Neuronal stem cell (in vitro differentiated cells): ENCODE data around the gene HSPB1.
A peak's percentile ranks its signal among the peaks of the same experiment; 100 is the strongest.

Experiments
- DNase-seq: peaks from one replicate; pipeline ENCODE4 v3.0.0-alpha.2; 2013; ENCODE audit warnings: low spot score
- H2AFZ ChIP-seq: one replicate; pipeline ENCODE4 v1.6.1; 2013; ENCODE audit warnings: mild to moderate bottlenecking, low read length, inconsistent platforms
- H2AK5ac ChIP-seq: 2 replicates; pipeline ENCODE4 v1.6.1; 2013; ENCODE audit warnings: low read depth, mild to moderate bottlenecking, inconsistent platforms, low read length, moderate library complexity, mixed read lengths
- H2BK120ac ChIP-seq: 2 replicates; pipeline ENCODE4 v1.6.1; 2013; ENCODE audit warnings: low read depth, mild to moderate bottlenecking, inconsistent platforms, low read length, moderate library complexity, mixed read lengths
- H2BK12ac ChIP-seq: one replicate; pipeline ENCODE4 v1.6.1; 2013; ENCODE audit warnings: low read length, inconsistent platforms
- H2BK15ac ChIP-seq: 2 replicates; pipeline ENCODE4 v1.6.1; 2013; ENCODE audit warnings: mild to moderate bottlenecking, low read length, inconsistent platforms, mixed read lengths
- H2BK5ac ChIP-seq: one replicate; pipeline ENCODE4 v1.6.1; 2013; ENCODE audit warnings: inconsistent platforms, mild to moderate bottlenecking, low read length, moderate library complexity
- H3K14ac ChIP-seq: one replicate; pipeline ENCODE4 v1.6.1; 2013; ENCODE audit warnings: low read length, inconsistent platforms
- H3K18ac ChIP-seq: 2 replicates; pipeline ENCODE4 v1.6.1; 2013; ENCODE audit warnings: low read length, inconsistent platforms
- H3K23ac ChIP-seq: 2 replicates; pipeline ENCODE4 v1.6.1; 2013; ENCODE audit warnings: low read depth, mild to moderate bottlenecking, mixed read lengths, low read length, inconsistent platforms; ENCODE audit not compliant: poor library complexity
- H3K27ac ChIP-seq: replicated peaks from 3 replicates; pipeline ENCODE4 v1.5.1; 2013; ENCODE audit warnings: low read length, inconsistent platforms
- H3K27me3 ChIP-seq, 3 experiments: 2 replicates each; pipeline ENCODE4 v1.6.1; 2013; ENCODE audit warnings: low read length in 3 of 3, mild to moderate bottlenecking in 2 of 3, inconsistent platforms in 1 of 3, low read depth in 1 of 3, mixed read lengths in 1 of 3, moderate library complexity in 1 of 3; ENCODE audit not compliant: control insufficient read depth in 3 of 3, insufficient read depth in 3 of 3
- H3K36me3 ChIP-seq, 2 donors: replicated peaks in 1 of 2; 2 replicates each; pipeline ENCODE4 v1.6.1; 2013; ENCODE audit warnings: low read length in 2 of 2; ENCODE audit not compliant: control insufficient read depth in 2 of 2, insufficient read depth in 2 of 2
- H3K4ac ChIP-seq: 2 replicates; pipeline ENCODE4 v1.6.1; 2013; ENCODE audit warnings: inconsistent platforms, mild to moderate bottlenecking, low read length, moderate library complexity
- H3K4me1 ChIP-seq, 2 donors: 1 replicate in 1 of 2; 2 replicates in 1 of 2; pipeline ENCODE4 v1.6.1; 2013; ENCODE audit warnings: low read length in 2 of 2, low read depth in 1 of 2; ENCODE audit not compliant: control insufficient read depth in 2 of 2, insufficient read depth in 1 of 2
- H3K4me2 ChIP-seq: one replicate; pipeline ENCODE4 v1.6.1; 2013; ENCODE audit warnings: mild to moderate bottlenecking, low read length, inconsistent platforms; ENCODE audit not compliant: insufficient read depth, poor library complexity, severe bottlenecking
- H3K4me3 ChIP-seq, 2 donors: 2 replicates each; pipeline ENCODE4 v1.5.1; 2013; ENCODE audit warnings: low read length in 2 of 2, mild to moderate bottlenecking in 2 of 2, inconsistent platforms in 1 of 2, moderate library complexity in 1 of 2
- H3K79me1 ChIP-seq: one replicate; pipeline ENCODE4 v1.6.1; 2013; ENCODE audit warnings: low read depth, mild to moderate bottlenecking, inconsistent platforms, low read length, moderate library complexity
- H3K9ac ChIP-seq: one replicate; pipeline ENCODE4 v1.6.1; 2013; ENCODE audit warnings: mild to moderate bottlenecking, low read depth, low read length, inconsistent platforms; ENCODE audit not compliant: poor library complexity
- H3K9me3 ChIP-seq, 2 donors: replicated peaks in 1 of 2; 2 replicates each; pipeline versions ENCODE3 to v1.6.1; 2013; ENCODE audit warnings: low read length in 2 of 2, mild to moderate bottlenecking in 2 of 2, inconsistent platforms in 1 of 2, low read depth in 1 of 2, mixed read lengths in 1 of 2, moderate library complexity in 1 of 2; ENCODE audit not compliant: control insufficient read depth in 2 of 2, insufficient read depth in 1 of 2
- H4K8ac ChIP-seq: one replicate; pipeline ENCODE4 v1.6.1; 2013; ENCODE audit warnings: low read depth, mild to moderate bottlenecking, inconsistent platforms, low read length, moderate library complexity
- H4K91ac ChIP-seq: one replicate; pipeline ENCODE4 v1.6.1; 2013; ENCODE audit warnings: low read length, low read depth, mild to moderate bottlenecking, inconsistent platforms; ENCODE audit not compliant: poor library complexity
- WGBS, 2 donors: extraction: QIAGEN DNeasy Blood & Tissue Kit; methylation state at CpG; one replicate each; pipeline ENCODE4 v1.1.7; 2013; ENCODE audit warnings: missing lambda C conversion rate in 2 of 2, mixed read lengths in 1 of 2; ENCODE audit not compliant: insufficient read length in 2 of 2, insufficient replicate concordance in 1 of 2; ENCODE audit errors: extremely low coverage in 2 of 2; 5-methylcytosine and 5-hydroxymethylcytosine counted together

Gene HSPB1

DNA sequence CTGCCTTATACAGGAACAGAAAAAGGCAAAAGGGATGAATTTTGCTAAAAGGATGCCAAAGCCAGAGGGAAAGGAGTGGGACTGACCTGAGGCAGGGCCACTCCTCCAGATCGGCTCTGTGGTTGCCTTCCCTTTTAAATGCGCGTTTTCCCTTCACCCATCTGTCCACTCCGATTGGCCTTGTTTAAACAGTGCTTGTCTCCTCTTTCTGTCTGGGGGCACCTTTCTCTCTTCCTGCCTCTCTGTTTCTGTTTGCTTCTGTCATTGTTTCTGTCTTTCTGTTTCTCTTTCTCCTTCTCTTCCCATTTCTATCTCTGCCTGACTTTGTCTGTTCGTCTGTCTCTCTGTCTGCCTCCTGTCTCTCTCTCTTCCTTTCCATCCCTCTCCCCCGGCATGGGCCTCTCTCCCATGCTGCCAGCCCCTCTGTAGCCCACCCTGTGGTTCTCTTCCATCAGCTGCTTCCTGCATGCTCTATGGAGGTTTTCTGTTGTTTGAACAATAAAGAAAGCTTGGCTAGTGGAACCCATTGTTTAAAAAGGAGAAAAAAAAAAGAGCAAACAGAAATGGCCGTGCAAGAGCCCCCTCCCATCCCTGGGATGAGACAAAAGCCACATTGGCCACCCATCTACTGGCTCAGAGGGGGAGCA lies 29.5 kb upstream of the HSPB1 start:
- DNase-seq: no peak
- no peak overlapping the region for H3K27ac ChIP-seq
- H3K14ac ChIP-seq: no peak overlapping the region
- no peaks in the 10 kb centered on the region for H3K9me3 ChIP-seq
- H3K9ac ChIP-seq: no peak overlapping the region
- no peak overlapping the region for H4K8ac ChIP-seq
- H2BK120ac ChIP-seq: no peak overlapping the region
- WGBS, 2 donors: no CpG with 5 or more reads among the region's 7 CpGs
- no peak overlapping the region for H2BK12ac ChIP-seq
- peaks cover 3 to 48% (median 18%) of the 10 kb centered on the region in 3 experiments for H3K27me3 ChIP-seq
- H3K4me2 ChIP-seq: no peak overlapping the region
- peak overlapping the region; percentile 89 for H2AFZ ChIP-seq
- H3K4ac ChIP-seq: no peak overlapping the region
- no peak overlapping the region for H3K18ac ChIP-seq
- no peak overlapping the region for H2AK5ac ChIP-seq
- no peaks in the 10 kb centered on the region for H3K79me1 ChIP-seq
- H2BK5ac ChIP-seq: no peak overlapping the region
- no peak overlapping the region for H3K23ac ChIP-seq
- H4K91ac ChIP-seq: no peak overlapping the region
- no peak overlapping the region for H2BK15ac ChIP-seq
- no peaks in the 10 kb centered on the region for H3K36me3 ChIP-seq
- no peak overlapping the region for H3K4me3 ChIP-seq
- H3K4me1 ChIP-seq: peaks cover 6 to 12% of the 10 kb centered on the region in 2 donors

DNA sequence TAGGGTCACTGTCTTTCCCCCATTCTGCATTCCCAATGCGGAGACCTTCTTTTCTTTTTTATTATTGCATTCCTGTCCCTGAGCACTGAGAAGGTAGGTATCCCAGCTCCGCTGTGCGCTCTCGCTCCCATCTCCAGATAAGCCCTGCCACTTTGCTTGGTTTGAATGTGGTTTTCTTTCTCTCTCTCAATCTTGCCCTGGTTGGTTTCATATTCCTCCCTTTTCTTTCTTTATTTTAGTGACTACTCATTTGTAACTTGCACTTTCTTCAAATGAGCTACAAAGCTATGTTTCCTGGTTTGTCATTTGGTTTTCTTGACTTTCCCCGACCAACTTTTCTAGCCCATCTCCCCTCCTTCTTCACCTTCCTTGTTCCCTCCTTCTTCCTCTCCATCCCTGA lies 29.0 kb upstream of the HSPB1 start:
- no peak overlapping the region for H3K4ac ChIP-seq
- H2BK12ac ChIP-seq: no peak overlapping the region
- no peak for DNase-seq
- H3K18ac ChIP-seq: no peak overlapping the region
- H3K27ac ChIP-seq: no peak overlapping the region
- no peak overlapping the region for H2BK15ac ChIP-seq
- H3K4me2 ChIP-seq: no peak overlapping the region
- no CpG with 5 or more reads among the region's 5 CpGs for WGBS, 2 donors
- peak overlapping the region; percentile 89 for H2AFZ ChIP-seq
- peaks cover 6 to 12% of the 10 kb centered on the region in 2 donors for H3K4me1 ChIP-seq
- no peak overlapping the region for H3K9ac ChIP-seq
- H3K27me3 ChIP-seq: peaks cover 3 to 46% (median 15%) of the 10 kb centered on the region in 3 experiments
- H4K8ac ChIP-seq: no peak overlapping the region
- no peaks in the 10 kb centered on the region for H3K79me1 ChIP-seq
- no peak overlapping the region for H2BK5ac ChIP-seq
- no peak overlapping the region for H2AK5ac ChIP-seq
- H4K91ac ChIP-seq: no peak overlapping the region
- no peaks in the 10 kb centered on the region for H3K36me3 ChIP-seq
- no peak overlapping the region for H3K23ac ChIP-seq
- no peaks in the 10 kb centered on the region for H3K9me3 ChIP-seq
- no peak overlapping the region for H3K4me3 ChIP-seq
- H2BK120ac ChIP-seq: no peak overlapping the region
- no peak overlapping the region for H3K14ac ChIP-seq

DNA sequence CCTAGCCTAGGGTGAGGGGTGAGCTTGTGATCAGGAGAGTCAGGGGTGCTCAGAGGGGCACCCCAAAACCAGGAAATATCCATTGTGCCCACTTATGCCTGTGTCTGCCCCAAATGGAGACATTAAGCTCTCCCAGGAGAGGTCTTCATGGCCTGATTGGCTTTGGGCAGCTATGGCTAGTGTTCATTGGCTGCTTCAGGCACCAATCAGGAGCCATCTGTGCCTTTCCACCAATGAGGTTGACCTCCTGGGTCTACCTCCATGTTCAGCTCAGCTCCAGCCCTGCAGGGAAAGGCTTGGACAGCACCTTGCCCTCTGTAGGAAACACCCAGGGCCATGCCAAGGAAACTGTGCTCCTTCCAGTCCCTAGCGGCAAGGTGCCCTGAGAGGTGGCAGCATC lies 23.9 kb upstream of the HSPB1 start:
- no peak overlapping the region for H3K4ac ChIP-seq
- no peak overlapping the region for H3K27ac ChIP-seq
- H2BK120ac ChIP-seq: no peak overlapping the region
- no peak overlapping the region for H3K4me2 ChIP-seq
- H3K9ac ChIP-seq: no peak overlapping the region
- DNase-seq: no peak
- H3K18ac ChIP-seq: no peak overlapping the region
- peaks cover under 1 to 3% of the 10 kb centered on the region in 2 donors for H3K4me1 ChIP-seq
- no peak overlapping the region for H3K23ac ChIP-seq
- no CpG with 5 or more reads among the region's 1 CpG for WGBS, 2 donors
- no peak overlapping the region for H2BK12ac ChIP-seq
- peaks cover 10 to 74% (median 47%) of the 10 kb centered on the region in 3 experiments for H3K27me3 ChIP-seq
- H3K9me3 ChIP-seq: no peaks in the 10 kb centered on the region
- no peak overlapping the region for H2BK5ac ChIP-seq
- no peak overlapping the region for H2AFZ ChIP-seq
- H4K8ac ChIP-seq: no peak overlapping the region
- H3K4me3 ChIP-seq: no peak overlapping the region
- no peak overlapping the region for H4K91ac ChIP-seq
- no peak overlapping the region for H2AK5ac ChIP-seq
- no peaks in the 10 kb centered on the region for H3K79me1 ChIP-seq
- no peak overlapping the region for H3K14ac ChIP-seq
- no peak overlapping the region for H2BK15ac ChIP-seq
- no peaks in the 10 kb centered on the region for H3K36me3 ChIP-seq

DNA sequence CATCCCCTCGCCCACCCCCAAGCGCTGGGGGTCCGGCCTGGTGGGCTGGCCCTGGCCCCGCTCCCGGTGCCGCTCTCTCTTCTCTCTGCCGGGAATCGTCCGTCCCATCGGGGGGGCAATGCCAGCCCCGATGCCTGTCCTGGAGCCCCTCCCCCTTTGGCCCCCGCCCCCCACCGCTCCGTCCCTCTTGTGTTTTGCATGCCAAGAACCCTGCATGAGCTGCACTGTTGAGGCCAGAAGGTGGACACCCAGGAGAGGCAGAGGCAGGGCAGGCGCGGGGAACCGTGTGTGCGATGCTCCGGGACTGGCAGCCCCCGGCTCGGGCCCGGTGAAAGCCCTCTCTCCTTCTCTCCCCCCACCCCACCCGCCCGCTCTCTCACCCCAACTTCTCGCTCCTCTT lies 22.1 kb upstream of the HSPB1 start:
- Histone ChIP-seq H3K4ac (no peak overlapping the region), H3K4me3 (no peak overlapping the region), H3K9me3 (no peaks in the 10 kb centered on the region), H2BK15ac (no peak overlapping the region), H3K14ac (no peak overlapping the region), H3K27ac (no peak overlapping the region), H2BK120ac (no peak overlapping the region), H2AFZ (no peak overlapping the region), H3K18ac (no peak overlapping the region), H4K91ac (no peak overlapping the region), H3K23ac (no peak overlapping the region), H2BK5ac (no peak overlapping the region), H2AK5ac (no peak overlapping the region), H4K8ac (no peak overlapping the region), H3K4me1 (peaks cover 0 to 3% of the 10 kb centered on the region in 2 donors), H3K9ac (no peak overlapping the region), H3K36me3 (no peaks in the 10 kb centered on the region), H2BK12ac (no peak overlapping the region), H3K27me3 (peaks cover 10 to 80% (median 49%) of the 10 kb centered on the region in 3 experiments), H3K79me1 (no peaks in the 10 kb centered on the region), H3K4me2 (peak overlapping the region; percentile 18)
- WGBS, 2 donors: no CpG with 5 or more reads among the region's 25 CpGs
- no peak for DNase-seq
